GM12874 (cell line): ENCODE measurements around the gene GOLGA8N.
"Not testable (repeated sequence)": the region's sequence is repeated elsewhere in the genome, so short reads cannot be mapped to it uniquely, and the experiment has no call there.

Experiments used
- CTCF ChIP-seq: IDR thresholded peaks from 2 replicates; pipeline ENCODE4 v1.5.1; 2011; ENCODE audit warnings: low read depth, mild to moderate bottlenecking, control low read depth, low read length, moderate library complexity; ENCODE audit not compliant: insufficient read depth

The GOLGA8N gene

GRCh38 chr15:32593151-32593550 is at the start of gene GOLGA8N:
GOLGA8N (plus strand) TSS chr15:32593456.
- TF ChIP-seq CTCF = not testable (repeated sequence)

GRCh38 chr15:32615051-32615870 is 22.0 kb downstream of the GOLGA8N start, which contains the start of gene ARHGAP11A:
ARHGAP11A (plus strand) TSS chr15:32615504; CDS start chr15:32616212, 708 bp downstream.
- not testable (repeated sequence) for TF ChIP-seq CTCF

GRCh38 chr15:32636410-32636809 is 43.2 kb downstream of the GOLGA8N start:
- TF ChIP-seq CTCF = no peak

- no peak for TF ChIP-seq CTCF
Measured at GRCh38 chr15:32636908-32637567, 43.8 kb downstream of the GOLGA8N start.

GRCh38 chr15:32637704-32638103 is 44.4 kb downstream of the GOLGA8N start:
- TF ChIP-seq CTCF = no peak

GRCh38 chr15:32641517-32642059 is 48.3 kb downstream of the GOLGA8N start, which contains the start of gene SCG5:
SCG5 (plus strand) TSS chr15:32641710; CDS start chr15:32643593, 1,883 bp downstream.
- TF ChIP-seq CTCF = no peak
